ENCODE measurements around the gene ZSCAN5A. TPM values are rescaled to one million over a fixed set of nuclear protein-coding genes. Genes with fewer than 3 reads are reported as not detected.
"Not testable (repeated sequence)": the region's sequence is repeated elsewhere in the genome, so short reads cannot be mapped to it uniquely, and the experiment has no call there.

ZSCAN5A gene
- total RNA-seq, 1 experiment from 2014 or later = 13.8 TPM

- in situ Hi-C loops (cut with HindIII; ENCODE audit: low pct_unique_long_range_greater_than_20kb, low sequenced_read_pairs) (no loop called here), intact Hi-C loops (cut with micrococcal nuclease; ENCODE audit: unreplicated experiment) (loop anchor here (1.0 to 10.0 kb wide), 2 partner anchors 80 to 179 kb away; no protein-coding TSS in a partner anchor)
- Histone ChIP-seq H3K36me3 (ENCODE audit: control insufficient read depth, insufficient read depth, low read length) (no peaks in the 10 kb centered on the region), H3K4me3 (ENCODE audit: low read depth in 2 of 2, low read length in 2 of 2) (no peak overlapping the region), H3K9me3 (ENCODE audit: control insufficient read depth, insufficient read depth, low read depth, low read length) (no peaks in the 10 kb centered on the region; the same call in 1 of the 2 replicates), H3K27ac (ENCODE audit: low read length) (no peak overlapping the region), H3K4me1 (ENCODE audit: control insufficient read depth, insufficient read depth, low read length) (no peaks in the 10 kb centered on the region), H3K27me3 (ENCODE audit: control insufficient read depth, insufficient read depth, low read length) (no peaks in the 10 kb centered on the region)
- ATAC-seq (peak; percentile 64; the same call in 1 of the 2 replicates), DNase-seq (ENCODE audit: low read depth, low spot score) (peak; percentile 18)
- TF ChIP-seq REST (IDR thresholded peaks at IDR 0.05; ENCODE audit: insufficient read depth in 1 of 2, low read depth in 2 of 2, low read length in 1 of 2) = no peak
- no peak for TF ChIP-seq TCF7L2 (IDR thresholded peaks at IDR 0.05; ENCODE audit: low read depth, low read length)
- no peak for TF ChIP-seq SIN3A (IDR thresholded peaks at IDR 0.05; ENCODE audit: borderline replicate concordance, insufficient read depth, low read depth, low read length)
- TF ChIP-seq POLR2AphosphoS5 (IDR thresholded peaks at IDR 0.05; ENCODE audit: low read depth, low read length) = no peak
- TF ChIP-seq CTCF (IDR thresholded peaks at IDR 0.05) = no peak
- ChIA-PET CTCF (interaction anchor here (0.6 to 2.5 kb wide), 19 partner anchors 10 to 927 kb away, joined by 3 to 128 read pairs (median 5); partner anchors contain the start of gene ZSCAN5A), POLR2A (interaction anchor here (0.7 to 0.9 kb wide), 5 partner anchors 61 to 193 kb away, joined by 3 to 7 read pairs (median 6); partner anchors contain the start of gene ZSCAN5A)
- no TSS peak for BruUV-seq (replicated peaks)
Measured at GRCh38 chr19:56253737-56254136, 60.9 kb downstream of the ZSCAN5A start.

GRCh38 chr19:56252699-56253422, 61.8 kb downstream of the ZSCAN5A start:
- POLR2A ChIA-PET = interaction anchor here (0.6 to 0.9 kb wide), 6 partner anchors 42 to 192 kb away, joined by 3 to 10 read pairs (median 5); partner anchors contain the start of gene ZSCAN5A
- H3K4me1 ChIP-seq (ENCODE audit: control insufficient read depth, insufficient read depth, low read length) = no peaks in the 10 kb centered on the region
- peak overlapping the region; percentile 66 for H3K27ac ChIP-seq (ENCODE audit: low read length)
- intact Hi-C loops (cut with micrococcal nuclease; ENCODE audit: unreplicated experiment) (loop anchor here (1.0 to 10.0 kb wide), 2 partner anchors 80 to 178 kb away; no protein-coding TSS in a partner anchor), in situ Hi-C loops (cut with HindIII; ENCODE audit: low pct_unique_long_range_greater_than_20kb, low sequenced_read_pairs) (no loop called here)
- BruUV-seq (replicated peaks) = no TSS peak
- H3K36me3 ChIP-seq (ENCODE audit: control insufficient read depth, insufficient read depth, low read length) = no peaks in the 10 kb centered on the region
- H3K4me3 ChIP-seq (ENCODE audit: low read depth in 2 of 2, low read length in 2 of 2) = no peak overlapping the region
- no peaks in the 10 kb centered on the region for H3K27me3 ChIP-seq (ENCODE audit: control insufficient read depth, insufficient read depth, low read length)
- ATAC-seq (peak; percentile 94), DNase-seq (ENCODE audit: low read depth, low spot score) (peak; percentile 58)
- no peaks in the 10 kb centered on the region; the same call in 1 of the 2 replicates for H3K9me3 ChIP-seq (ENCODE audit: control insufficient read depth, insufficient read depth, low read depth, low read length)
- CTCF ChIA-PET = interaction anchor here (0.6 to 2.5 kb wide), 20 partner anchors 12 to 186 kb away, joined by 3 to 128 read pairs (median 5); partner anchors contain the start of genes ZNF787 and ZSCAN5A
- peak; percentile 98 for TF ChIP-seq CTCF (IDR thresholded peaks at IDR 0.05)
- no peak for TF ChIP-seq TCF7L2 (IDR thresholded peaks at IDR 0.05; ENCODE audit: low read depth, low read length)
- TF ChIP-seq POLR2AphosphoS5 (IDR thresholded peaks at IDR 0.05; ENCODE audit: low read depth, low read length) = no peak
- no peak for TF ChIP-seq SIN3A (IDR thresholded peaks at IDR 0.05; ENCODE audit: borderline replicate concordance, insufficient read depth, low read depth, low read length)
- no peak for TF ChIP-seq REST (IDR thresholded peaks at IDR 0.05; ENCODE audit: insufficient read depth in 1 of 2, low read depth in 2 of 2, low read length in 1 of 2)

GRCh38 chr19:56248736-56249338, 65.8 kb downstream of the ZSCAN5A start:
- H3K36me3 ChIP-seq (ENCODE audit: control insufficient read depth, insufficient read depth, low read length); H3K27me3 ChIP-seq (ENCODE audit: control insufficient read depth, insufficient read depth, low read length); H3K27ac ChIP-seq (ENCODE audit: low read length); POLR2A ChIA-PET; DNase-seq (ENCODE audit: low read depth, low spot score); ATAC-seq; H3K9me3 ChIP-seq (ENCODE audit: control insufficient read depth, insufficient read depth, low read depth, low read length); intact Hi-C loops (cut with micrococcal nuclease; ENCODE audit: unreplicated experiment); BruUV-seq (replicated peaks); H3K4me3 ChIP-seq (ENCODE audit: low read depth in 2 of 2, low read length in 2 of 2); H3K4me1 ChIP-seq (ENCODE audit: control insufficient read depth, insufficient read depth, low read length): not testable (repeated sequence)
- CTCF ChIA-PET = interaction anchor here (0.6 to 0.7 kb wide), 2 partner anchors 180 to 852 kb away, joined by 3 read pairs; no protein-coding TSS in a partner anchor
- in situ Hi-C loops (cut with HindIII; ENCODE audit: low pct_unique_long_range_greater_than_20kb, low sequenced_read_pairs) = loop anchor here (5.0 kb wide), 1 partner anchor 42 kb away; no protein-coding TSS in a partner anchor
